Measurements from ENCODE around the gene VPS13D.
"Not testable (repeated sequence)": the region's sequence is repeated elsewhere in the genome, so short reads cannot be mapped to it uniquely, and the experiment has no call there.

VPS13D gene

GRCh38 chr1:12452262-12452661 is 222.4 kb downstream of the VPS13D start:
- no peak for DNase-seq

DNA sequence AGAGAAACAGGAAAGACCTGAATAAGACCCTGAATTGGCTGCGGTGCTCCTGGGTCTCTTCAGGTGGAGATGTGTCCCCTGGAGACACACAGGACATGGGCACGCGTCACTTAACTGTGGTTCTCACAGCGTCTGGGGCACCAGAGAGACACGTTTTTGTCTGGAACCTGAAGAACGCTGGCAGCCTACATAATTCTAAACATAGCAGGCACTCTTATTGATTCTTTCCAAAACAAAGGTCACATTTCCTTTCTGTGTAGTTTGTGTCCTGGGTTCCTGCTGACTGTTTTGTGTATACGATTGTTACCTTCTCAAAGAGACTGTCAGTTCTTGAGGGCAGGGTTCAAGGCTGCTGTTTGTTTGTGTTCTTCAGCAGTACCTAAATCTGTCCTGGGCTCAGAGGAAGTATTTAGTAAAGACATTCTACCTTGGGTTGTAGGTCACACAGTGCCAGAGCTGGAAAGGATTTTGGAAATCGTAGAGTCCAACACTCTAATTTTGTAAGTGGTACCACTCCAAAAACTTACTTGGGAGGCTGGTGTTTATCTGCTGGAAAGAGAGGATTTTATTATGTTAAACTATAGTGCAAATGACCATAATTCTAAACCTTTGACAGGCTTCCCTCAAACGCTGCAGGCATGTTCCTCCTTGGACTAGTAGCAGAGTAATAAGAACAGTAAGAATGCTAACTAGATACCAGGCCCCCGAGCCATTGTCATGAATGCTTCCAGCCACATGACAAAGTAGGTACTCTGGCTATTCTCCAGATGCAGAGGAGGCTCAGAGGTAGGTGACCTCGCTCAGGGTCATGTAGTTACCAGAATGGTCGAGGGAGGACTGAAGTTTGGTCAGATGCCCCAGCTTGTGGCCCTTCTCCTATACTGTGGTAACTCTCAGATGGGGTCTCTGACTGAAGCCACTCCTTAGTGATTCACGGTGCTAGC is 223.8 kb downstream of the VPS13D start:
- no peak for DNase-seq

DNA sequence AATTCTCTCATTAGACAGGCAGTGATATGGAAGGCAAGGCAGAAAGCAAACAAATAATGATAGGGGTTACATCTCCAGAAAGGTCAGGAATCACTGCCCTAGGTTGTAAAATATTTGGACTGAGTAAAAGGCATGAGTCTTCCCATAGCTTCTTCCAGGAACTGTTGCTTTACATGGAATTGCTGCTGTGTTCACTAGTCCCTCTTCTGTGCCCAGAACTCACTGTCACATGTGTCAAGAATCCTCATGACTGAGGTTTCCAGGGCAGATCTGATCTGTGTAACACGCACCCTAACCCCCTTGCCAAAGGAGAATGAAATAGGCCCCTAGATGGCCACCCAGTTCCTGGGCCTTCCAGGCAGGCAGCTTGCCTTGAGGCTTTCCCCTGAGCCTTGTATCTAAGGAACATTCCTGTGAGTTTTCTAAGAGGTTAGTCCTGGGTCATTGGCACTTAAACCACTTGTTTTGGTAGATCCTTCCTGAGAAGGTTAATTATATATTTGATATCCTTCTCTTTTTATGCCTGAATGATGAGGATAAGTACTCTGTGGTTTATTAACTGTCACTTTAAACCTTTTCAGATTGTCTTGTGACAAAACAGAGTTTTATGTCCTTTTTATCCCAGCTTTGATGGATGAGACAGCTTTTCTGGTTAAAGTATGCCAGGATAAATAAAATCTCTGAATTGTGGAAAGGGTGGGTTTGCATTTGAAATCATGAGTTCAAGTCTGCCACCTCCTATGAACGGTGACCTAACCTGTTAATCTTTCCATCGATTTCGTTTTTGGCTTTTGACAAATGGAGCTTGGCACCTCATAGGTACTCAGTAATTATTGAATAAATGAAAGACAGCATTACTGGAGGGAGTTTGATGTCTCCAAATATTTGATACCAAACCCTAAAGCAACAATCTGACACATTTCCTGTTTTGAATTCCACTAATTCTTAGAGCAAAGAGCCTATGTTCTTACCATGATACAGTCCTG is 224.9 kb downstream of the VPS13D start:
- no peak for DNase-seq

GRCh38 chr1:12456081-12456480 is 226.3 kb downstream of the VPS13D start:
- not testable (repeated sequence) for DNase-seq

GRCh38 chr1:12456979-12457378 is 227.1 kb downstream of the VPS13D start:
- no peak for DNase-seq

GRCh38 chr1:12457771-12458170 is 227.9 kb downstream of the VPS13D start:
- DNase-seq: no peak

DNA sequence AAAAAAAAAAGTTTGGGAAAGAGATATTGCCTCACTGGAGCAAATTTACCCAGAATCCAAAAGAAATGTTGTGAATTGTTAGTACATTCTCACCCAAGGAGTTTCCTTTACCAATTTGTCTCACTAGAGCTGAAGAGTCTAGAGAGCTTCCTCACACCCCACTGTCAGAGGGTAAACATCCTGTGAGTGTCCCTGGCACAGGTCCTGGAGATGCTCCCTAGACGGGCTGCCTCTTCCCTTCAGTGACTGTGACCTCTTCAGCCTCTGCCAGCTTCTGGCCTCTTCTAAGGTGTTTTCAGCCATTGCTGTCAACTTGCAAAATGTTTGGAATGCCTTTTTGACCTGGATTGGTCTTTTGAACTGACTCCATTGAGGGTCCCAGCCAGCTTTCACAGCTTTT is 228.7 kb downstream of the VPS13D start:
- no peak for DNase-seq

DNA sequence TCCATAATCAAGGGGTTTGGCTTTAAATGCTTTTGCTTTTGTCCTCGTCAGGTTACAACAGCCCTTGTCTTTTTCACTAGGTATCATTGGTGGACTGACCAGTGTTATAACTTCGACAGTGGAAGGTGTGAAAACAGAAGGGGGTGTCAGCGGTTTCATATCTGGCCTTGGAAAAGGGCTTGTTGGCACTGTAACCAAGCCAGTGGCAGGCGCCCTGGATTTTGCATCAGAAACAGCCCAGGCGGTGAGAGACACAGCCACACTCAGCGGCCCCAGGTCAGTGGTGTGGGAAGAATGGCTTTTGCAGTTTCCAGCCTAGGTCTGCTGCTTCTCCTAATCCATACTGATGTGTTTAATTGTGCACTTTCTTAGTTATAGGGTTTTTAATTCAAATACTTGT is 230.3 kb downstream of the VPS13D start:
- no peak for DNase-seq

DNA sequence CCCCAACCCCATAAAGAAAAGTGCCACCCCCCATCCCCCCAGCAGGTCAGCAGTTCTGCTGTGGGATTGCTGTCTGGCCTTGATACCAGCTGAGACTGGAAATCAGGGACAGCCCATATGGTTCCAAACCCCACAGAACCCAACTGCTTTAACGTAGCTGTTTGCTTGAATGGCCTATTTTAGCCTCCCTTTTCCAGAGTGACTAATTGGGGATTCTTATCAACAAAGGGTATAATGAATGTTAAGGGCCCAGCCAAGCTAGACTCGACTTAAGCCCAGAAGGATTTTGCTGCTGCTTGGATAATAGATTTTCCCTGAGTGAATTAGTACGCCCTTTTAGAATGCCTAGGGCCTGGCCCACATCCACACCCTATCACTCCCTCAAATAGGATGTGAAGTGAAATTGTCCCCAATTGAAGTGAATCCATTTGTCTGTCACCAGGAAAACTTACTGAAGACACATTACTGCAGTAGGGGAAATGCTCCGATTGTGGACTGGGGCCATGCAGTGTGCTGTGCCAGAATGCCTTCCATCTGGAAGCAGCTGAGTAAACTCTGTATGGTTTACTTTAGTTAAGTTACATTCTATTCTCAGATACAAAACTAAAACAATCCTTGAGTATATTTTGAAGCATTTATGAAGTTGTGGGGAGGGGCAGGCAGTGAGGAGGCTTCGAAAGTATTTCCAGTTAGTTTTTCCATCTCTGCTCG is 231.2 kb downstream of the VPS13D start:
- no peak for DNase-seq

DNA sequence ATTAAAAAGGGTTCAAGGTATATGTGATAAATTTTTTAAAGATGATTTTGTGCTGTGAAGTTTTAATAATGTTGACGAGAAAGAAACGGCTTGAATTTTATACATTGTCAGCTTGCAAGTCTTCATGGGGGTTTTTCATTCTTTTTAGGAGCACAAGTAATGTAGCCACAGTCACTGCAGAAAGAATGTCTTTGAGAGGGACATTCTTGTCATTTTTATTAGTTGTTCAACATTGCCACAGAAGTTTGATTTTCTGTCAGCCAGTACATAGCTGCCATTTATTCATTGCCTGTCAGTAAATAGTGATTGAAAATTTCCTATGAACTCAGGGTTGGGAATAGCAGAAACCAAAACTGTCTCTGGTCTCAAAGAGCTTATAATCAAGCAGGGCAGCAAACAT is 231.9 kb downstream of the VPS13D start:
- DNase-seq: no peak

DNA sequence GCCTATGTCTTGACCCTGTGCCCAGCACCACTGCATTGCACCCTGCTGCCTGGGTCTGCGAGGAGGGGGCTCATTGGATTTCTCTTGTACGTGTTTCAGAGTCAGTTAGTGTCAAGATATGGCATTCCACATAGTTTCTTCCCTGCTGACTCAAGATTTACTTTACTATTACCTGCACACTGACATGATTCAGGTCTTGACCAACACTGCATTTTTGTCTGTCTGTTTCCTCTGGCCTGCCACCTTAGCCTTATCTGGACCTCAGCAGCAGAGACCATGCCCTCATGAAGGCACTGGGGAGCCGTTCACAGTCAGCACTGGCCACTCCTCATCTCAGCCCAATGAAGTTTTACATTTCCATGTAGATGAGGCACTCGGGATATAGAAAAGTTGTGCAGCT is 232.8 kb downstream of the VPS13D start:
- DNase-seq: no peak

DNA sequence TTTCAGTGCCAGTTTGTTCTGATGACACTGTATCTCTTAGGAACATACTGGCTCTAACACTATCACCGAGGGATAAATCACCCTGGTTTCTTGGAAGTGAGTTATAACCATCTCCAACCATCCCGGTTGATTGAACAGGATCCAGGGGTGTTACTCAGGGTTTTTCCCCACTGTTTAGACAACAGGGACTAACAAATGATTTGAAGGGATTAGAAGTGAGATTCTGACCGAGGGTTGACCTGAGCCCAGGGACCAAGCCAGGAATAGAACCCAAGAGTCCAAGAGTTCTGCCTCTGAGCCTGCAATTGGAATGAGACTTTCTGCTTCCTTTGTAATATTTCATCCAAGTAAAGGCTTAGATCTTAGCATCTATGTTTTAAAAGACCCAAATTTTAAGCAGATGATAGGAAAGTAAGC is 234.2 kb downstream of the VPS13D start:
- no peak for DNase-seq

GRCh38 chr1:12464598-12465056 is 234.8 kb downstream of the VPS13D start:
- no peak for DNase-seq

DNA sequence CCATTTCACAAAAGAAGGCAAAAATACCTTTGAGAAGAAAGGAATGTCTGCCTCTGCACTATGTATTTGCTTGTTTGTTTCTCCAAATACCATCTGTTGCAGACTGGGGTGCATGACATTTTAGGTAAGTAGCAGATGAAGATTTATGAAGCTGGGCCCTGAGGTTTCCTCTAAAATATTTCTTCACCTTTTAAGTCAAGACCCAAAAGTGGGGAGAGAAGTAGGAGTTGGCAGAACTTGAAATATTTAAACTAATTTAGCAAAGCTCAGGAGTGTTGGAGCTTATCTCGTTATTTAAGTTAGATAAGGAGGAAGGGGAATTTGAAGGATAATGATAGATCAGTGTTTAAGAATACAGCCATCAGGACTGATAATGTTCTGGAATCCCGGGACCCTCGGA is 235.3 kb downstream of the VPS13D start:
- DNase-seq: no peak

DNA sequence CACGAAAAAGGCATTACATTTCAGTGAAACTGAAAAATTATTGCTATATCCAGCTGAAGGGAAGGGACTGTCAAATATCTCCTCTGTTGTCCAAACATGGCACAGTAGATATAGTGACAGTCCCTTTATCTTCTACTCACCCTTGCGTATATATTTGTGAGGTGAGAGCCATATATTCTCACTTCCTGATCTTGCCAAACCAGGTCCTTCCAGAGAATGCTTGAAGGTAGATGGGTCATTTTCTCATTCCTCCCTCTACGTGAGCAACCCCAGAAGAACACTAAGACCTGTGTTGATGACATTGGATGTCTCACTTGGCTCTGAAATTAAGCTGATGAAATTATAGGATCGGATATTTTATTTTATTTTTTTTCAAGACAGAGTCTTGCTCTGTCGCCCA is 237.0 kb downstream of the VPS13D start:
- DNase-seq: no peak

DNA sequence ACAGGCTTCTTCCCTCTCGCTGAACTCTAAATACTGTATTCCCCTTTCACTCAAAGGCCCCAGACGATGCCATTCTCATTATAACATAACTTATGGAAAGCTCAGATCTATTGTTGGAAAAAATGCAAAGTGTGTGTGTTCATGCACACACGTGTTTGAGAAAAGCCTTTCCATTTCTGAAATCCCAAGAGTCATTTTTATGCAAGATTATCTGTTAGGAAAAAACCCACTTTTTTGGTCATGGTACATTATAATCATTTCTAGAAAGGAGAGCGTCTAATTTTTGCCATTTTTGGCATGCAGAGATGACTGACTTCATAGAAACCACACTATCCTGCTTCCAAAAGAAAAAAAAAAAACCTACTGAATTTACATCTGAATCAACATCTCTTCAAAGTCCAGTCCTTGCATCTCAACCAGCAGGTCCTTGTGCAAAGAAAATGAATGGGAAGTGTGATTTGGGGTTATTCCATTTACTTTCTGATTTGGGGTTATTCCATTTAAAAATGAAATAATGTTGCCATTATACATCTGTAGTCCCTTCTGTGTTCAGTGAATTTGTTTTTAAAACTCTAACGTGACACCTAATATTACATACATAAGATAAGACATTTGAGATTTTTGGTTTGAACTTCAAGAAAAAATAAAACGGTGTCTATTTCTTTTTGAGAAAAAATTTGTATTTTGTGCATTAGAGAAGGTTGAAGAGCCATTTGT is 237.9 kb downstream of the VPS13D start:
- no peak for DNase-seq

- DNase-seq: no peak
Observed at GRCh38 chr1:12468323-12468722, 238.5 kb downstream of the VPS13D start.

- DNase-seq: no peak
Observed at GRCh38 chr1:12469493-12469892, 239.7 kb downstream of the VPS13D start.

DNA sequence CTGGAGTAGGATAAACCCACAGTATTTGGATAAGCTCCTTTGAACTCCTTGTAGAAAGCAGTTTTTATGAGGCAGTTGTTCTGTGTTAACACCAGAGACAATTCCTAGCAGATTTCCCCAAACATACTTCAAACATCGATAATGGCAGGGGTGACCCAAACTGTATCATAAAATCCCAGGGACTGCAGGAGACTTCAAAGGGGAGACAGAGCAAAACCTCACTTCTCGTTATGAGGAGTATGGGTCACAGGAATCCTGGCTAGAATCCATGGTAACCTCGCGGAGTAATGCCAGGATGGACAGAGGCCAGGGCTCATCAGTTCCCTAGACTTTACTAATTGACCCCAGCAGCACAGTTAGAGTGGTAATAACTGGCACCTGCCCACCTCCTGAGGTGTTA is 240.2 kb downstream of the VPS13D start:
- DNase-seq: no peak

DNA sequence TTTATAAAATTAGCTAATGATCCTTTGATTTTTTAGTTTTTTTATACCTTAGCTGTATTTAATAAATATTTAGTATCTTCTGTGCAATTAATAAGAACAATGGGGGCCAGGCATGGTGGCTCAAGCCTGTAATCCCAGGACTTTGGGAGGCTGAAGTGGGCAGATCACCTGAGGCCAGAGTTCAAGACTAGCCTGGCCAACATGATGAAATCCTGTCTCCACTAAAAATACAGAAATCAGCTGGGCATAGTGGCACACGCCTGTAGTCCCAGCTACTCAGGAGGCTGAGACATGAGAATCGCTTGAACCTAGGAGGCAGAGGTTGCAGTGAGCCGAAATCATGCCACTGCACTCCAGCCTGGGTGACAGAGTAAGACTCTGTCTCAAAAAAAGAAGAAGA is 241.1 kb downstream of the VPS13D start:
- DNase-seq: not testable (repeated sequence)

- peak in 1 of 2 experiments; percentile 12 for DNase-seq
Observed at GRCh38 chr1:12472156-12472797, 242.4 kb downstream of the VPS13D start.

Measured in Kasumi-1 (cell line).